Measurements from ENCODE around the gene PLB1. TPM values are rescaled to one million over a fixed set of nuclear protein-coding genes. Genes with fewer than 3 reads are reported as not detected.

The PLB1 gene
- polyA plus RNA-seq, 1 experiment: 0.38 TPM

DNA sequence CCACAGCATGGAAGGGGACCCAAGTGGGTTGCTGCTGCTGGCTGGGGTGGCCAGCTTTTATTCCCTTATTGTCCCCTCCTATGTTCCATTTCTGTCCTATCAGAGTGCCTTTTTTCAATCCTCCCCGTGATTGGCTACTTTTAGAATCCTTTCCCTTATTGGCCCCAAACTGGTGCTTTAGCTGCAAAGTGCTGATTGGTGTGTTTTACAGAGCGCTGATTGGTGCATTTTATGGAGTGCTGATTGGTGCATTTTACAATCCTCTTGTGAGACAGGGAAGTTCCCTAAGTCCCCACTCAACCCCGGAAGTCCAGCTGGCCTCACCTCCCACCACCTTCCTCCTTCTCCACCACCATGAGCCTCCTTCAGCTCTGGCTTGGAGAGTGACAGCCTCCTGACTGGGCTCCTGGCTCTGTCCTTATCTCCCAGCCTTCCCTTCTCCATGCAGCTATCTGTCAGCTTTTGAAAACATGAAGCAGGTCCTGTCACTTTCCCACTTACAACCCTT, 20.7 kb upstream of the PLB1 start:
- peaks cover 4% of the 10 kb centered on the region; the same call in 1 of the 2 replicates for H3K27me3 ChIP-seq (ENCODE audit: control insufficient read depth, insufficient read depth, low read length)
- DNase-seq (ENCODE audit: low read depth): no peak
- ChIA-PET CTCF (no interaction called here), POLR2A (no interaction called here)
- no peak overlapping the region for H3K4me3 ChIP-seq (ENCODE audit: low read depth, low read length)
- H3K36me3 ChIP-seq (ENCODE audit: control insufficient read depth, insufficient read depth, low read length): no peaks in the 10 kb centered on the region
- TF ChIP-seq, protein P1, sequence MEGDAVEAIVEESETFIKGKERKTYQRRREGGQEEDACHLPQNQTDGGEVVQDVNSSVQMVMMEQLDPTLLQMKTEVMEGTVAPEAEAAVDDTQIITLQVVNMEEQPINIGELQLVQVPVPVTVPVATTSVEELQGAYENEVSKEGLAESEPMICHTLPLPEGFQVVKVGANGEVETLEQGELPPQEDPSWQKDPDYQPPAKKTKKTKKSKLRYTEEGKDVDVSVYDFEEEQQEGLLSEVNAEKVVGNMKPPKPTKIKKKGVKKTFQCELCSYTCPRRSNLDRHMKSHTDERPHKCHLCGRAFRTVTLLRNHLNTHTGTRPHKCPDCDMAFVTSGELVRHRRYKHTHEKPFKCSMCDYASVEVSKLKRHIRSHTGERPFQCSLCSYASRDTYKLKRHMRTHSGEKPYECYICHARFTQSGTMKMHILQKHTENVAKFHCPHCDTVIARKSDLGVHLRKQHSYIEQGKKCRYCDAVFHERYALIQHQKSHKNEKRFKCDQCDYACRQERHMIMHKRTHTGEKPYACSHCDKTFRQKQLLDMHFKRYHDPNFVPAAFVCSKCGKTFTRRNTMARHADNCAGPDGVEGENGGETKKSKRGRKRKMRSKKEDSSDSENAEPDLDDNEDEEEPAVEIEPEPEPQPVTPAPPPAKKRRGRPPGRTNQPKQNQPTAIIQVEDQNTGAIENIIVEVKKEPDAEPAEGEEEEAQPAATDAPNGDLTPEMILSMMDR (IDR thresholded peaks at IDR 0.05; ENCODE audit: insufficient read depth, low read depth, low read length): no peak

DNA sequence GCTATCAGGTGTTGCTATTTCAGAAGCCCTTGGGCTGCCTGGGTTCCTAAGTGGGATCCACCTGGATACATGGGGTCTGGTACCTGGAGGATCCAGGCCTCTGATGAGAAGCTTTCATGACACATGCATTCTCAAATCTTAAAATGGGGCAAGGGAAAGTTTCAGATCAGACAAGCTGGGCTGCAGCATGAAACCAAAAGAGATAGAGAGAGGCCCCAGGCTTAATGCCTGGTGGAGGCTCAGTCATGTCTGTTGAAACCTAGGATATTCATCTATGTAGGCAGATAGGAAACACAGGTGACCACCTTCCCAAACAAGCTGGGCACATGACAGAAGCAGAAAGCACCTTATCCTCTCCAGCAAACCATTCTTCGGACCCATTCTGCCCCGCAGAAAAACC, 18.8 kb upstream of the PLB1 start:
- no peak overlapping the region for H3K4me3 ChIP-seq (ENCODE audit: low read depth, low read length)
- no peak for DNase-seq (ENCODE audit: low read depth)
- TF ChIP-seq, protein P1 (IDR thresholded peaks at IDR 0.05; ENCODE audit: insufficient read depth, low read depth, low read length): no peak
- no peaks in the 10 kb centered on the region for H3K36me3 ChIP-seq (ENCODE audit: control insufficient read depth, insufficient read depth, low read length)
- ChIA-PET POLR2A (no interaction called here), CTCF (no interaction called here)
- peaks cover 4% of the 10 kb centered on the region; the same call in 1 of the 2 replicates for H3K27me3 ChIP-seq (ENCODE audit: control insufficient read depth, insufficient read depth, low read length)

DNA sequence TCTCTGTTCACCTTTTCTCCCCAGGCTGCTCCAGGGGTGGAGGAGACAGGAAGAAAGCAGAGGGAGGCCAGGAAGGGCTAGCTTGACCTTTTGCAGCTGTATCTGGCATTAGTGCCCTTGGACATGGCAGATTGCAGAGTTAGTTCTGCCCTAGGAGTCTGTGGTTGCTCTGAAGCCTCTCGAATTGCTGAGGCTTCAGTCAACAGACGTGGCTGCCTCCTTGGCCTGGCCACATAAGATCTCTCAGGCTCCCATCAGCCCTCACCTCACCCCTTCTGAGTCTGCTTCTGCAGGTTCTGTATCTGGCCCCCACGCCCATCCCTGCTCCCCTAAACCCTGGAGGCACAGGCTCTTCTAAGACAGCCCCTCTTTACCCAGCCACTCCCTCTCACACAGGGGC, 18.2 kb upstream of the PLB1 start:
- CTCF ChIA-PET: no interaction called here
- Histone ChIP-seq H3K4me3 (ENCODE audit: low read depth, low read length) (no peak overlapping the region), H3K27me3 (ENCODE audit: control insufficient read depth, insufficient read depth, low read length) (peaks cover 4% of the 10 kb centered on the region; the same call in 1 of the 2 replicates), H3K36me3 (ENCODE audit: control insufficient read depth, insufficient read depth, low read length) (no peaks in the 10 kb centered on the region)
- POLR2A ChIA-PET: no interaction called here
- no peak for DNase-seq (ENCODE audit: low read depth)
- TF ChIP-seq, protein P1 (IDR thresholded peaks at IDR 0.05; ENCODE audit: insufficient read depth, low read depth, low read length): no peak

DNA sequence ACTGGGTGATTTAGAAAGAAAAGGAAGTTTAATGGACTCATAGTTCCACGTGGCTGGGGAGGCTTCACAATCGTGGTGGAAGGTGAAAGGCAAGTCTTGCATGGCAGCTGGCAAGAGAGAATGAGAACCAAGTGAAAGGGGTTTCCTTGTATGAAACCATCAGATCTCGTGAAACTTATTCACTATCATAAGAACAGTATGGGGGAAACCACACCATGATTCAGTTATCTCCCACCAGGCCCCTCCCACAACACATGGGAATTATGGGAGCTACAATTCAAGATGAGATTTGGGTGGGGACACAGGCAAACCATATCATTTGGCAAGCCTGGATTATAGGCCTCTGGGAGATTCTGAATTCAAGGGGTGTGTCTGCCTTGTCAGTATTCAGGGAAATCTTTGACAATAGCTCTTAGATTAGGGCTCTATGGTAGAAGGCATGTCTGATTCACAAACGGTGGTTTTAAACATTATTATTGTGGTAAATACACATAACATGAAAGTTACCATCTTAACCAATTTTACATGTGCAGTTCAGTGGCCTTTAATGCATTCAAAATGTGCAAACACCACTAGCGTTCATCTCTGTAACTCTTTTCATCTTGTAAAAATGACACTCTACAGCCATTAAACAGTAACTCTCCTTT, 15.3 kb upstream of the PLB1 start:
- H3K4me3 ChIP-seq (ENCODE audit: low read depth, low read length): no peak overlapping the region
- TF ChIP-seq, protein P1 (IDR thresholded peaks at IDR 0.05; ENCODE audit: insufficient read depth, low read depth, low read length): no peak

DNA sequence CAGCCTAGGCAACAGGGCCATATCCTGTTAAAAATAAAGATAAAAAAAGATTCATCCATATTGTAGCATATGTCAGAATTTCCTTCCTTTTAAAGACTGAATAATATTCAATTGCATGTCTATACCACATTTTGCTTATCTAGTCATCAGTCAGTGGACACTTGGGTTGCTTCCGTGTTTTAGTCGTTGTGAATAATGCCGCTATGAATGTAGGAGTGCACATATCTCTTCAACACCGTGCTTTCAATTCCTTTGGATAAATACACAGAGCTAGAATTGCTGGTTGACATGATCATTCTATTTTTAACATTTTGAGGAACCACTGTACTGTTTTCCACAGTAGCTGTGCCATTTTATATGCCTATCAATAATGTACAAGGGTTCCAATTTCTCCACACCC, 14.0 kb upstream of the PLB1 start:
- POLR2A ChIA-PET: no interaction called here
- Histone ChIP-seq H3K36me3 (ENCODE audit: control insufficient read depth, insufficient read depth, low read length) (no peaks in the 10 kb centered on the region), H3K27me3 (ENCODE audit: control insufficient read depth, insufficient read depth, low read length) (peaks cover 9% of the 10 kb centered on the region), H3K4me3 (ENCODE audit: low read depth, low read length) (no peak overlapping the region)
- CTCF ChIA-PET: interaction anchor here (1.1 kb wide), 1 partner anchor 15 kb away, joined by 3 read pairs; no protein-coding TSS in a partner anchor
- TF ChIP-seq, protein P1 (IDR thresholded peaks at IDR 0.05; ENCODE audit: insufficient read depth, low read depth, low read length): no peak
- DNase-seq (ENCODE audit: low read depth): no peak

More for the DNA sequence above, 15.3 kb upstream of the PLB1 start:
- POLR2A ChIA-PET: no interaction called here
- H3K36me3 ChIP-seq (ENCODE audit: control insufficient read depth, insufficient read depth, low read length): no peaks in the 10 kb centered on the region
- peaks cover 6% of the 10 kb centered on the region for H3K27me3 ChIP-seq (ENCODE audit: control insufficient read depth, insufficient read depth, low read length)
- DNase-seq (ENCODE audit: low read depth): no peak
- CTCF ChIA-PET: interaction anchor here (1.1 kb wide), 1 partner anchor 86 kb away, joined by 3 read pairs; no protein-coding TSS in a partner anchor
